BJ (cell line): ENCODE measurements around the gene TBC1D9. TPM values are rescaled to one million over a fixed set of nuclear protein-coding genes. Genes with fewer than 3 reads are reported as not detected.
"Not testable (repeated sequence)": the region's sequence is repeated elsewhere in the genome, so short reads cannot be mapped to it uniquely, and the experiment has no call there.

Experiments
- CTCF ChIA-PET: fragments of 350-600 bp; formaldehyde crosslinking; extraction: SDS; loops from one replicate; lab custom pipeline; 2021; ENCODE audit warnings: antibody characterized with exemption, inconsistent platforms; lab: Yijun Ruan, JAX
- POLR2A ChIA-PET: fragments of 300-600 bp; sonication (Branson Sonifier 250); formaldehyde crosslinking; extraction: SDS; loops from one replicate; lab custom pipeline; 2021; ENCODE audit warnings: antibody characterized with exemption; lab: Charles Lee
- DNase-seq: peaks from one replicate; pipeline ENCODE4 v3.0.0-alpha.2; 2011; ENCODE audit warnings: low read depth
- H3K27me3 ChIP-seq: 2 replicates; pipeline ENCODE4 v1.6.0; 2011; ENCODE audit warnings: low read length; ENCODE audit not compliant: control insufficient read depth, insufficient read depth
- H3K36me3 ChIP-seq: 2 replicates; pipeline ENCODE4 v1.5.1; 2011; ENCODE audit warnings: low read length; ENCODE audit not compliant: control insufficient read depth, insufficient read depth
- H3K4me3 ChIP-seq: 2 replicates; pipeline ENCODE4 v1.5.1; 2011; ENCODE audit warnings: low read depth, mild to moderate bottlenecking, control low read depth, low read length
- CTCF ChIP-seq: IDR thresholded peaks from 2 replicates; pipeline ENCODE4 v1.5.1; 2011; ENCODE audit warnings: low read depth, mild to moderate bottlenecking, control low read depth, inconsistent platforms, low read length, moderate library complexity; ENCODE audit not compliant: insufficient read depth
- polyA plus RNA-seq: library from polyadenylated mRNA; depleted of rRNA; stranded (reverse); fragments of >200 nt; gene quantifications from 2 replicates; pipeline ENCODE4 v1.2.3, GENCODE V29; 2011

The TBC1D9 gene
- polyA plus RNA-seq, 1 experiment: 12.0 TPM

- no peak for TF ChIP-seq CTCF
- Histone ChIP-seq H3K36me3 (no peaks in the 10 kb centered on the region), H3K4me3 (no peak overlapping the region), H3K27me3 (peaks cover 8% of the 10 kb centered on the region)
- POLR2A ChIA-PET: no interaction called here
- DNase-seq: no peak
- CTCF ChIA-PET: interaction anchor here (0.6 kb wide), 1 partner anchor 1209 kb away, joined by 5 read pairs; no protein-coding TSS in a partner anchor
These were observed 37.1 kb upstream of the TBC1D9 start for GRCh38 chr4:140793291-140793690.

- POLR2A ChIA-PET: no interaction called here
- Histone ChIP-seq H3K27me3 (peaks cover 8% of the 10 kb centered on the region), H3K36me3 (no peaks in the 10 kb centered on the region), H3K4me3 (no peak overlapping the region)
- CTCF ChIA-PET: no interaction called here
- DNase-seq: no peak
- TF ChIP-seq CTCF: no peak
These were observed 34.6 kb upstream of the TBC1D9 start for GRCh38 chr4:140790765-140791164.

- no peak overlapping the region for H3K4me3 ChIP-seq
- DNase-seq: no peak
- H3K36me3 ChIP-seq: no peaks in the 10 kb centered on the region
- CTCF ChIA-PET: no interaction called here
- POLR2A ChIA-PET: no interaction called here
- no peak for TF ChIP-seq CTCF
- H3K27me3 ChIP-seq: peaks cover 8% of the 10 kb centered on the region
These were observed 34.0 kb upstream of the TBC1D9 start for GRCh38 chr4:140790171-140790570.

GRCh38 chr4:140789759-140790158, 33.6 kb upstream of the TBC1D9 start:
- no peak for TF ChIP-seq CTCF
- ChIA-PET POLR2A (no interaction called here), CTCF (no interaction called here)
- Histone ChIP-seq H3K4me3 (no peak overlapping the region), H3K27me3 (peaks cover 8% of the 10 kb centered on the region), H3K36me3 (no peaks in the 10 kb centered on the region)
- DNase-seq: no peak

GRCh38 chr4:140782787-140783186, 26.6 kb upstream of the TBC1D9 start:
- POLR2A ChIA-PET: not testable (repeated sequence)

GRCh38 chr4:140781596-140781995, 25.4 kb upstream of the TBC1D9 start:
- POLR2A ChIA-PET: no interaction called here

More at GRCh38 chr4:140782787-140783186, 26.6 kb upstream of the TBC1D9 start:
- not testable (repeated sequence) for H3K36me3 ChIP-seq, DNase-seq, H3K4me3 ChIP-seq, H3K27me3 ChIP-seq
- CTCF ChIA-PET: interaction anchor here (1.4 kb wide), 1 partner anchor 17 kb away, joined by 3 read pairs; no protein-coding TSS in a partner anchor

More at GRCh38 chr4:140781596-140781995, 25.4 kb upstream of the TBC1D9 start:
- Histone ChIP-seq H3K4me3 (no peak overlapping the region), H3K27me3 (no peaks in the 10 kb centered on the region), H3K36me3 (no peaks in the 10 kb centered on the region)
- DNase-seq: no peak
- no peak for TF ChIP-seq CTCF
- CTCF ChIA-PET: interaction anchor here (1.4 kb wide), 1 partner anchor 18 kb away, joined by 3 read pairs; no protein-coding TSS in a partner anchor
